HG03135 (cell line): ENCODE measurements around the gene NRG3.

Experiments used
- ATAC-seq: cut with Tn5 transposase; IDR thresholded peaks from one replicate; pipeline ENCODE4 v1.9.1; 2021; ENCODE audit warnings: mild to moderate bottlenecking, moderate library complexity; ENCODE audit not compliant: unreplicated experiment

Gene NRG3

GRCh38 chr10:82206831-82207230 lies 331.8 kb downstream of the NRG3 start:
- ATAC-seq = no peak

GRCh38 chr10:82208726-82209125 lies 333.7 kb downstream of the NRG3 start:
- no peak for ATAC-seq

GRCh38 chr10:82210331-82210730 lies 335.3 kb downstream of the NRG3 start:
- ATAC-seq = no peak

- no peak for ATAC-seq
Measured at GRCh38 chr10:82211346-82211745, 336.4 kb downstream of the NRG3 start.

- ATAC-seq = no peak
Measured at GRCh38 chr10:82212753-82213152, 337.8 kb downstream of the NRG3 start.

- ATAC-seq = no peak
Measured at GRCh38 chr10:82213784-82214183, 338.8 kb downstream of the NRG3 start.

GRCh38 chr10:82221056-82221455 lies 346.1 kb downstream of the NRG3 start:
- no peak for ATAC-seq

GRCh38 chr10:82221601-82222149 lies 346.7 kb downstream of the NRG3 start:
- no peak for ATAC-seq

GRCh38 chr10:82228701-82229100 lies 353.7 kb downstream of the NRG3 start:
- ATAC-seq = no peak

- no peak for ATAC-seq
Measured at GRCh38 chr10:82234173-82234572, 359.2 kb downstream of the NRG3 start.

GRCh38 chr10:82236084-82236731 lies 361.2 kb downstream of the NRG3 start:
- ATAC-seq = no peak

GRCh38 chr10:82238291-82238690 lies 363.3 kb downstream of the NRG3 start:
- no peak for ATAC-seq

GRCh38 chr10:82240408-82240807 lies 365.4 kb downstream of the NRG3 start:
- ATAC-seq = no peak

GRCh38 chr10:82242778-82243177 lies 367.8 kb downstream of the NRG3 start:
- ATAC-seq = no peak

- ATAC-seq = no peak
Measured at GRCh38 chr10:82245157-82245556, 370.2 kb downstream of the NRG3 start.

- ATAC-seq = no peak
Measured at GRCh38 chr10:82245906-82246560, 371.0 kb downstream of the NRG3 start.

- ATAC-seq = no peak
Measured at GRCh38 chr10:82249141-82249540, 374.1 kb downstream of the NRG3 start.

- ATAC-seq = no peak
Measured at GRCh38 chr10:82251222-82251906, 376.4 kb downstream of the NRG3 start.

- no peak for ATAC-seq
Measured at GRCh38 chr10:82252081-82252480, 377.1 kb downstream of the NRG3 start.

GRCh38 chr10:82254237-82254636 lies 379.2 kb downstream of the NRG3 start:
- ATAC-seq = no peak

- no peak for ATAC-seq
Measured at GRCh38 chr10:82256275-82256674, 381.3 kb downstream of the NRG3 start.

- ATAC-seq = no peak
Measured at GRCh38 chr10:82266438-82266837, 391.4 kb downstream of the NRG3 start.
